H7 (cell line): ENCODE measurements around the gene KRTAP11-1. TPM values are rescaled to one million over a fixed set of nuclear protein-coding genes. Genes with fewer than 3 reads are reported as not detected.

Experiments used
- total RNA-seq: library from RNA; depleted of rRNA; stranded (reverse); fragments of >200 nt; shearing (Covaris generic); gene quantifications from 2 replicates; pipeline ENCODE4 v1.2.3, GENCODE V29; 2014; rRNA removed

KRTAP11-1 gene
- total RNA-seq, 1 experiment from 2014 or later, result not detected

Other genes with a start within 250 kb of the KRTAP11-1 start
- not detected in 2 replicates for gene KRTAP20-2, start 246.4 kb downstream of the KRTAP11-1 start, total RNA-seq
- gene KRTAP20-3, start 238.7 kb downstream of the KRTAP11-1 start, total RNA-seq, result not detected in 2 replicates
- gene KRTAP21-3, start 162.8 kb downstream of the KRTAP11-1 start, total RNA-seq, result not detected in 2 replicates
- gene KRTAP21-2, start 134.3 kb downstream of the KRTAP11-1 start, total RNA-seq, result not detected in 2 replicates
- gene KRTAP21-1, start 126.2 kb downstream of the KRTAP11-1 start, total RNA-seq, result not detected in 2 replicates
- not detected in 2 replicates for gene KRTAP8-1, start 68.3 kb downstream of the KRTAP11-1 start, total RNA-seq
- gene KRTAP7-1, start 51.8 kb downstream of the KRTAP11-1 start, total RNA-seq, result not detected in 2 replicates
- not detected in 2 replicates for gene KRTAP19-8, start 156.9 kb upstream of the KRTAP11-1 start, total RNA-seq